ENCODE measurements around the gene PADI3.

The PADI3 gene

DNA sequence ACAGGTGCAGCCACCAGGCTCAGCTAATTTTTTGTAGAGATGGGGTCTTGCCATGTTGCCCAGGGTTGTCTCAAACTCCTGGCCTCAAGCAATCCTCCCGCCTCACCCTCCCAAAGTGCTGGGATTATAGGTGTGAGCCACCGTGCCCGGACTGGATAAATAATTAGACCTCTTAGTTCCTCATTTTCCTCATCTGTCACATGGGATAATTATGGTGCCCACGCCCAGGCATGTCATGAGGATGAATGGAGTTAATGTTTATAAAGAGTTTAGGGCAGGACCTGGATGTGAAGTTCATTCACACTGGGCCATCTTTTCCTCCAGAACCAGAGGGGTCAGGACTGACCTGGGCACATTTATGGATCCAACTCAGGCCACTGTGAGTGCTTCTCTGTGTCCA lies 23.7 kb downstream of the PADI3 start:
- DNase-seq (ENCODE audit: low read depth), result no peak

DNA sequence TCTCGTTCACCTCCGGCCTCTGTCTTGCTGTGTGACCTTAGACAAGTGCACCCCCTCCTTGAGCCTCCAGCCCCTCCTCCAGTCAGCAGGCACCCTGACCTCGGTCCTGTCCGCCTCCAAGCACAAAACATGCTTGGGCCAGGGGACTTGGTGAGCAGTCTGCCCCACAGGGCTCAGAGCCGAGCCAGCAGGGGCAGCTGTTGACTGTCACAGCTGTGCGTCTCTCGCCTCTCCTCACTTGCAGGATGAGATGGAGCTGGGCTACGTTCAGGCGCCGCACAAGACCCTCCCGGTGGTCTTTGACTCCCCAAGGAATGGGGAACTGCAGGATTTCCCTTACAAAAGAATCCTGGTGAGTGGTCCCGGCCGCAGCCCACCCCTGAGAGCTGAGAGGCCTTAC lies 24.2 kb downstream of the PADI3 start:
- no peak for DNase-seq (ENCODE audit: low read depth)

DNA sequence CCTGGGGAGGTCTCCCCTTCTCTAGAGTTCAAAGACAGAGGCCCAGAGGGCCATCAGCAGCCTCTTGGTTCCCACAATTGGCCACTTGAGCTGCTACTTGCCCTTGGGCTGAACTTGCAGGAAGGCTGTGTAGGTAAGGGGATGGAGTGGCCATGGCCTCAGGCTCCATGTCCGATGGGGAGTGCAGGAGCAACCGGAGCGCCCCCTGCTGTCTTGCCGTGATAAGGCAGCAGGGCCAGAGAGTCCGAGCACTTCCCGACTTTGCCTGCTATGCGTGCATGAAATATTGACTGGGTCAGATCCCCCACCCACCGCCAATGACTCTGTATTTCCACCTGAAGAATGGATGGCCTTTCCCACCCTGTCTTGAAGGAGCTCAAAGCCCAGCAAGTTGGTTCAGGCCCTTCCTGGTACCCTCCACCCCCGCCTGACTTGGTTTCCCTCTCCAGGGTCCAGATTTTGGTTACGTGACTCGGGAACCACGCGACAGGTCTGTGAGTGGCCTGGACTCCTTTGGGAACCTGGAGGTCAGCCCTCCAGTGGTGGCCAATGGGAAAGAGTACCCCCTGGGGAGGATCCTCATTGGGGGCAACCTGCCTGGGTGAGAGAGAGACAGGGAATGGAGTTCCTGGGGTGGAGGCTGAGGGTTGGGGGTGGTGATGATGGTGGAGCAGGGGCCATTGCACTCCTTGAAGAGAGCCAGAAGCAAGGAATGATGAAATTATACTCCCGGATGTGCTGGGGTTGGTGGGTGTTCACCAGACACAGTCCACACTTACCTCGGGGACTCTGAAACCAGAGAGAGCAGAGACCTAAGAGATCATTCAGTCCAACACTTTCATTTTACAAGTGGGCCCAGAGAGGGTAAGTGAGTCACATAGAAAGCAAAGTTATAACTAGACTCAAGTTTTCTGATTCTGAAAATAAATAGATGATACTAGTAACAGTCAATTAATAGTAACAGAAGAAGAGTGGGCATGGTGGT lies 25.6 kb downstream of the PADI3 start:
- no peak for DNase-seq (ENCODE audit: low read depth)

DNA sequence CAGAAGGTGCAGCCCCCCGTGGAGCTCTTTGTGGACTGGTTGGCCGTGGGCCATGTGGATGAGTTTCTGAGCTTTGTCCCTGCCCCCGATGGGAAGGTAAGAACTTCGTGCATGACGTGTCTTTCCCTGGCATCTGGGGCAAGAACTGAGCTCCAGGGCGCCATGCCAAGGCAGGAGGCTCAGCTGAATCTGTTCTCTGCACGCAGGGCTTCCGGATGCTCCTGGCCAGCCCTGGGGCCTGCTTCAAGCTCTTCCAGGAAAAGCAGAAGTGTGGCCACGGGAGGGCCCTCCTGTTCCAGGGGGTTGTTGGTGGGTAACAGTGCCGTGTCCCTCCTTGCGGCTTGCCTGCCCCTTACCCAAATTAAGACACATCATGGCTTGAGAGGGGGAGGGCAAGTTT lies 27.7 kb downstream of the PADI3 start:
- DNase-seq (ENCODE audit: low read depth), result no peak

DNA sequence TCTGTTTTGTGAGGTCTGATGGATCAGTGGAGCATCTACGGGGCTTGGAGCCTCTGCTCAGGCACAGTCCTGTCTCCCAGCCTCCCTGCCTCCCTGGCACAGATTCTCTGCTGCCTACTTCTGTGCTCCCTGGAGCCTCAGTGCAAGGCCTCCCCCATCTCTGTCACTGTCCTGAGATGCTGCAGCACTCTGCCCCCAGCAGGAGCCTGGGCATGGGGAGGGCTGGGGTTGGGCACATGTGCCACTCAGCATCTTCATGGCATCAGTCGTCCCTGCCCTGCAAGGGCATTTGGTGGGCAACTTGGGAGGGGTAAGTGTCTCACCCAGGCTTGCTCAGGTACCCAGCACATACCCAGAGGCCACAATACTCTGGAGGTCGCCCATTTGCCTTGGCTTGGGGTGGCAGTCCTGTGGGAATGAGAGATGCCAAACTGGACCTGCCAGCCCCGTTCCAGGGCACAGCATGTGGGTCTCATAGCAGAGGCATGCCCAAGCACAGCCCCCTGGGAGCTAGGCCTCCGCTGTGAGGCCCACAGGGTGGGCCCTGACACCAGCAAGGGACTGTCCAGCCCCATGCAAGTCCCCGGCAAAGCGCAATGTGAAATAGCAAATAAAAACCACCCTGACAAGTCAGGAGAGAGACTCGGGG lies 28.7 kb downstream of the PADI3 start:
- DNase-seq (ENCODE audit: low read depth), result no peak

DNA sequence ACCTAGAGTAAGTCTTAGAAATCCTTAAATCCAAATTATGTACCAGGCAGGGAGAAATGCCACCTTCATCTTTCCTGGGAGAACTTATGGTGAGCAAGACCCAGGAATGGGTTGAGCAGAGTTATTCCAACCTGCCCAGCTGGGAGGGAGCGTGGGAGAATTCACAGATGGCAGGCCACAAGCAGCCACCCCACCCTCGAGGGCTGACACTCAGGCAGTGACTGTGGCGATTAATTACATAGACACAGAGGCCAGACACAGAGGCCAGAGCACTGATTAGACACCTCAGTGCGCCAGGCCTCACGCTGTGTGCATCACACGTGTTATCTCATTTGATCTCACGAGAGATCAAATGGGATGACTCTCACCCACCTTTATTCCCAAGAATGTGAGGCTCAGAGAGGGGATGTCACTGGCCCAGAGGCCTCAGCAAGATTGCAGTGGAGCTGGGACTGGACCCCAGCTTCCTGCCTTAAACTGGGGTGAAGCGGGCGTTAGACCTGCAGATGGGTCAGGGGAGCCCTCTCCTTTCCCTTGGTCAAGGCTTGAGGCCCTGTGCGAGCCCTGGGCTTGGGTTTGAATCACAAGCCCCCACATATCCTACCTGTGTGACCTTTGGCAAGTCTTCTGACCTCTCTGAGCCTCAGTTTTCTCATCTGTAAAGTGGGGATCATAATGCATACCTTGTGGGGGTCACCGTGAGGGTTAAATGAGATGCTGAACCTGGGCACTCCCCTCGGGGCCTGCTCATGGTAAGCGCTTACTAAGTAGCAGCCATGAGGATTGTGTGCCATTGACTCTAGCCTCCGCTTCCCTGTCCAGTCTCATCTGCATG lies 30.3 kb downstream of the PADI3 start:
- no peak for DNase-seq (ENCODE audit: low read depth)

DNA sequence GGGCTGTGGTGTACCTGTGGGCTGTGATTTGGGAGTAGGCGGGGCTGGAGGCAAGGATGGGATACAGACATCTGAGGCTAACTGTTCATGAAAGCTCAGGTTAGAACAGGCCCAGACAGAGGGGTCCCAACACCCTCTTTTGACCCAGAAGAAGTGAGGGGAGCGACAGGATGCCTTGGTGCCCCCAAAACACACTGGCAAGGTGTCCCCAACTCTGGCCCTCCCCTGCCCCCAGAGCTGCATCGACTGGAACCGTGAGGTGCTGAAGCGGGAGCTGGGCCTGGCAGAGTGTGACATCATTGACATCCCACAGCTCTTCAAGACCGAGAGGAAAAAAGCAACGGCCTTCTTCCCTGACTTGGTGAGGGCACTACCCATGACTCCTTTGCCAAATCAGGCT lies 31.5 kb downstream of the PADI3 start:
- no peak for DNase-seq (ENCODE audit: low read depth)

DNA sequence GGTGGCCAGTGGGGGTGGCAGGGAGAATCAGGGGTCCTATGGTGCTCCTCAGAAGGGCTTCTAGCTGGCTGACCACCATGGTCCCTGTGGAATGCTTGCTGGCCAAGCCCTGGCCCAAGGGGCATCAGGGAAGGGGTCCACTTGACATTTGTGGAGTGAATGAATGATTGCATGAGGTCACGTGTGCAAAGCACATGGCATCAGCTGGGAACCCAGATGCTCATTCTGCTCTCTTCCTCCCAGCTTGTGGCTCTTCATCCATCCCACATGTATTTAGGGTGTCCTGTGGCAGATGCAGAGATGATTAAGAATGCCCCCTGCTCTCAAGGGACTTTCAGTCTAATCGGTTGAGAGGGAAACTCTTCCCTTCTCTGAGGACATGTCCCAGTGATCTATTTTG lies 32.0 kb downstream of the PADI3 start:
- no peak for DNase-seq (ENCODE audit: low read depth)

DNA sequence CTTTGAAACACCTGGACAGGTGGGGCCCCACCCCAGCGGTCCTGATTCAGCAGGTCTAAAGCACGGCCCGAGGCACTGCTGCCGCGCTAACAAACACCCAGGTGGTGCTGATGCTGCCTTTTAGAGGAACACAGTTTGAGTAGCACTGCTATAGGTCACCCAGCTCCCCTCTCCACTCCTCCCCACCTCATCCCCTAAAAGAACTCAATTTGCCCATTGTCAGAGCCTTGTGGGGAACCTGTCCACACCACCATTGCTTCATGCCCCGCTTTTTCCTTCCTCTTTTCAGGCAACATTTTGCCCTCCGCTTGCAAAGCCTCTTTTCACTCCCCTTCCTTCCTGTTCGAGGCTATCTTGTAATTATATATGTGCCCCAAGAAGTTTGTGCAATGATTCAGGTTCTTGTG lies 32.9 kb downstream of the PADI3 start:
- DNase-seq (ENCODE audit: low read depth), result no peak

DNA sequence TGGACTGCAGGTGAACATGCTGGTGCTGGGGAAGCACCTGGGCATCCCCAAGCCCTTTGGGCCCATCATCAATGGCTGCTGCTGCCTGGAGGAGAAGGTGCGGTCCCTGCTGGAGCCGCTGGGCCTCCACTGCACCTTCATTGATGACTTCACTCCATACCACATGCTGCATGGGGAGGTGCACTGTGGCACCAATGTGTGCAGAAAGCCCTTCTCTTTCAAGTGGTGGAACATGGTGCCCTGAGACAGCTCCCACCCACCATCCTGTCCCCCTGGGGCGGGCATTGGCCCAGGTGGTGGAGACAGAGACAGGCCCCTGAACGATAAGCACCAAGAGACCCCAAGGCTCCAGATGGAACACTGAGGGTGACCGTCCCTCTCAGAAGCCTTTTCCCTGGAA lies 33.9 kb downstream of the PADI3 start:
- DNase-seq (ENCODE audit: low read depth), result no peak

DNA sequence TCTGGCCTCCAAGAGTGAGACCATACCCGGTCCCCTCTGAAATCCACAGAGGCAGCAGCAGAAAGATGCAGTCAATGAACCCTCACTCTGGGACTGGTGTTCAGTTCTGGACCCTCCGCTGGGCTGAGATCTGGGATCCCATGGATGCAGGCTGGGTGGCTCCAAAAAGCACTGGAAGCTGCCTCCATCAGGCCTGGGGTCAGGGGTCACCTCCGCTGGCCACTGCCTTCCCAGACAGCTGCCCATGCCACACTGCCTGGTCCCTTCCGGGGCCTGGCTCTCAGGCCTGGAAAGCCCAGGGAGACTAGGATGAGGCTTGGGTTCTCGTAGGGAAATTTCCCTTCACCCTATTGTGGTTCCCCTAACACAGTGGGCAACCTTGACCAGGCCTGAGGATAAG lies 37.7 kb downstream of the PADI3 start:
- DNase-seq (ENCODE audit: low read depth), result no peak

DNA sequence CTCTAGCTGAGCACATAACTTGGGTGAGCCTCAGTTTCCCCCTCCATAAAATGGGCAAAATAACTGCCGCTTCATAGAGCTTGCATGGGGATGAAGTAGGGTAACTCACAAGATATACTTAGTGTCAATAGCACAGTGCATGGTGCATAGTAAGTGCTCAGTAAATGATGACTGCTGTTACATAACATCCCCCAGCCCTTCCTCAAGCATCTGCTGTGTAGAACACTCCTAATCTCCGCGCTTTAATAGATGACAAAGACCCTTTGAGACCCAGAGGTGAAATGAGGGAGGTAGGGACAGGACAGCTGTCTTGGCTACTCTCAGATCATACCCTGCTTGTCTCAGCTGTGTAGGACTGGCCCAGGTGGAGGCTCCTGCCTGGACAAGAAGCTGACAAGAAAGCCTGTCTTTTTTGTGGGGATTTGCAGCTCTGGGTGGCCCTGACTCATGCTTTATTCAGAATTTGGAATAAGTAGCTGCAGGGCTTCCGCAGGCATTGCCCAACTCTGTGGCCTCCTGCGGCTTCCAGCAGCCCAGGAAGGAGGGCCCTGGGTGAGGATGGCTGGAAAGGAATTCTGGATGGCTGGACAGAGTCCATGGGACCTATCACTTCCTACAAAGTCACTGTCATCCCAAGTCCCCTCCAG lies 38.4 kb downstream of the PADI3 start:
- peak; percentile 27 for DNase-seq (ENCODE audit: low read depth)

DNA sequence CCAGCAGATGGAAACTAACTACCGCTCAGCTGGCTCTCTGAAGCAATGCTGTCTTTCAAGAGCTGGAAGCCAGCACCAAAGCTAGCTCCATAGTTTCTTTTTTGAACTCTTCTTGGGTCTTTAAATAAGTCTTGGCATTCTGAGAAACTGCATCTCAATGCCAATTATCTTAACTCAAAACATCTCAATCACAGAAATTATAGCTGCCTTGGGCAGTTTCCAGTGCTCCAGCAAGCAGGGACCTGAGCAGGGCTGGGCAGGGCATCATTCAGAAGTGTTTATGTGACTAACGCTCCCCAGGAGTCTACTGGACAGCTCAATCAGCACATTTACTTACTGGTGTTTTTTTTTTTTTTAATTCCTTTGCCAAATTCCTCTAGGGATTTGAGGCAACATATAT lies 40.8 kb downstream of the PADI3 start:
- peak; percentile 11 for DNase-seq (ENCODE audit: low read depth)

DNA sequence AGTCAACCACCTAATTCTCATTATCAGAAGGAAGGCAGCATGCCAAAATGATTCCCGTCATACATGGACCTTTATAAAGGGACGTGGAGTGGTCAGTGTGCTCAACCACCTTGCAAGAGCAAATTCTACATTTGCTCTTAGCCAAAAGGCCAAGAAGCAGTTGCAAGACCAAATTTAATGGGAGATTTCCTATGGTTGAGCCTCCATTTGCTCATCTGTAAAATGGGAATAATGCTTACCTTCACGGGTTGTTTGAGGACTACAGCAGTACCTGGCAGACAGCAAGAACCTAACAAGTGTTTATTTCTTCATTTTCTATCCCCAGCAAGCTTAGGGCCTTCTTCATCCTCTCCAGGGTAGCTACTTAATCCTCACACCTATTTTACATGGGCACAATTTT lies 41.7 kb downstream of the PADI3 start:
- DNase-seq (ENCODE audit: low read depth), result no peak

DNA sequence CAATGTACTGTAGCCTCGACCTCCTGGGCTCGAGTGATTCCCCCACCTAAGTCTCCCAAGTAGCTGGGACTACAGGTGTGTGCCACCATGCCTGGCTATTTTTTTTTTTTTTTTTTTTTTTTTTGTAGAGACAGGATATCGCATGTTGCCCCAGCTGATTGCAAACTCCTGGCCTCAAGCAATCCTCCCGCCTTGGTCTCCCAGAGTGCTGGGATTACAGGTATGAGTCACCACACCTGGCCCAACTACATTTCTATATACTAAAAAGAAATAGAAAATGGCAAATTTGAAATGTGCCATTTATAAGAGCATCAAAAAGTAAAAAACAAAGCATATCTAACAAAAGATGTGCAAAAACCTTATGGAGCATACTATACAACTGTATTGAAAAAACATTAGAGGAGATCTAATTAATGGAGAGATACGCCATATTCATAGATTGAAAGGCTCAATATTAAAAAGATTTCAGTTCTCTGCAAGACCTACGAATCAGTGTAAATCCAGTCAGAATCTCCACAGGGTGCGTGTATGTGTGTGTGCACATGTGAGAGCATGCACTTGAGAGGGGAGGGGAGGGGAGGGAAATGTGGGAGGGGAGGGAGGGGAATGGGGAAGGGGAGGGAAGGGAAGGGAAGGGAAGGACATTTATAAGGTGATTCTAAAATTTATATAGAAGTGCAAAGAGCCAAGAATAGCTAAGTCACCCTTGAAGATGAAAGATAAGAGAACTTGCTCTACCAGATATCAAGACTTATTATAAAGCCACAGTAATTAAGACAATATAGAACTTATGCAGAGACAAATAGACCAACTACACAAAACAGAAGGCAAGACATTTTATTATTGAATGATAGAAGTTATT lies 43.6 kb downstream of the PADI3 start:
- DNase-seq (ENCODE audit: low read depth), result no peak

DNA sequence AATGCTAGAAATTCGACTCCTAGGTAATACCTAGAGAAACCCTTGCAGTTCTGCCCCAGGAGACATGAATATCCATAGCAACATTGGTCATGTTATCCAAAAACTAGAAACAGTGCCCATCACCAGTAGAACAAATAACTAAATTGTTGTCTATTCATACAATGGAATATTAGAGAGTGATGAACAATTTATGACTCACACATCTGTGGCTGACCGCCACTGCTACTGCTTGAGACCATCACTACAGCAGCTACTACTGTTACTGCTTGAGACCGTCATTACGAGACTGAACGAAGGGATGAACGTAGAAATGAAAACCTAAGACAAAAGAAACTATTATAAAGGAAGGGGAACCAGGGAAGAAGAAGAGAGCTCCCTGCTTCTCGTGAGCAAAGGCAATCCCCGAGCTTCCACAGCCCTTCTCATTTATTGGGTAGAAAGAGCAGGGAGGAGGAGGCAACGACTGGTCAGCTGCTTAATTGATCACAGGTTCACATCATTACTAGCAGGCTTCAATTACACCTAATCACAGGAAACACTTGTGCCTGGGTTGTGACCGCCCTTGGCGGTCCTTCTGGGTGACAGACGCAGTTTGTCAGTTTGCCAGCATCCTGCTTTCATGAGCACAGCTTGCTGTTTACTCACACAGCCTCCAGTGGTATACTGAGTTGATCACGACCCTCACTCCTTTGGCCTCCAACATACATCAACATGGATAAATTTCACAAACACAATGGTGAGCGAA lies 45.0 kb downstream of the PADI3 start:
- DNase-seq (ENCODE audit: low read depth), result no peak

DNA sequence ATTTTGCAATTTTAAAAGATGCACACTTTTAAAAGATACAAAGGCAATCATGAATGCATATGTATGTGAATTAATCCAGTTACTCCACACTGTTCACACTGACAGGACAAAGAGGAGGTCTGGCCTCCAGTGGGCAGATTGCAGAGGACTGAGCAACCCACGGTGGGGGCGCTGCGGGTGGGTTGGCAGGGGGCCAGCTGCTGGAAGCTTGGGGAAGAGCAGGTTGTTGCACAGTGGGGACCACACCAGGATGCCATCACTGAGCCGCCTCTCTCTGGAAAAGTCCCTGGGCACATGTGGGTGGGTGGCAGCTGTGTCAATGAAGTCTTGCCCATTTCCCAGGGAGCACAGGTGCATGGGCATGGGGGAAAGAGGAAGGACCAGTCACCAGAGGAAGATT lies 46.4 kb downstream of the PADI3 start:
- no peak for DNase-seq (ENCODE audit: low read depth)

DNA sequence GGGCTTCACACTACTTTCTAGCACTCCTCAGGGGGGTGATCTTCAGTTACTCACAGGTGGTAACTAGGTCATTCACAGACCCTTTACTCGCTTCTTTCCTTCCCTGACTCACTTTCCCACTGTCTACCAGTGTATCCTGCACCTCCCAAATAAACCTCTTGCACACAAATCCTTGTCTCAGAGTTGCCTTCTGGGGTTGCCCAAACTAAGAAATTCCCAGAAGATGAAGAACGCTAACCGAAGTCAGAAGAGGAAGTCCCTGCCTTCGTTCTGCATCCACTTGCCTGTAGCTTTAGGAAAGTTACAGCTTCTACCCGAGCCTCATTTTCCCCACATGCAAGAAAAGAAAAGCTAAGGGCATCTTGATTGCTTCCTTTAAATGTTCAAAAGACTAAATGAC lies 47.2 kb downstream of the PADI3 start:
- no peak for DNase-seq (ENCODE audit: low read depth)

DNA sequence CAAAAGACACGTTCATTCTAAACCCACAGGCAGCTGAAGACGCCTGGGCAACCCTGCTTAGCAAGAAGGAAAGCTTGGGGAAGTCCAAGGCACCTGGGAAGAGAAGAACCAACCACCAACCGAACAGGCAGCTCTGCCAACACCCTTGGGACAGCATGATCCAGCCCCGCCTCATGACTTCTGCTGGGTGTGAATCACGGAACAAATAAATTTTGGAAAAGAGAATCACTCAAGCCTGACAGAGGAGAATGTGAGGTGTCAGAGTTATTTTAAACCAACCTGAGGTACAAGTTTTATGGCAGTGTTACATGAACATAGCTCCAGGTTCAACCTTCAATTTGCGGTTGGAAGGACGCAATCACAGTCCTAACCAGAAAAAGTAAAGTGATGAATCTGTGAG lies 49.1 kb downstream of the PADI3 start:
- no peak for DNase-seq (ENCODE audit: low read depth)

DNA sequence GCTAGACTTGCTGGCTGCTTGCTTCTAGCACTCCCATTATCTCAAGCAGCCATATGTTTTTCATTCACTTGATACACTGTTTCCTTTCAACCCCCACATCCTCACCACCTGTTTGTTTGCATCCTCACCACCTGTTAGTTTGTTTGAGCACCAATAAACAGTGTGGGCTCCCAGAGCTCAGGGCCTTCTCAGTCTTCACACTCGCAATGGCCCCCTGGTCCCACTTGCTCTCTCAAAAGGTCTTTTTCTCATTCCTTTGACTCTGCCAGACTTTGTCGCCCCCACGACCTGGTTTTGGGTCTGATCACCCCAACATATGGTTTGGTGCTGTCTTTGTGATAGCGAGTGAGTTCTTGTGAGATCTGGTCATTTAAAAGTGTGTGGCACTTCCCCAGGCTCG lies 52.9 kb downstream of the PADI3 start:
- no peak for DNase-seq (ENCODE audit: low read depth)
